Neural cell (in vitro differentiated cells): ENCODE measurements around the gene PLA2G6.
A peak's percentile ranks its signal among the peaks of the same experiment; 100 is the strongest.

Experiments
- EP300 ChIP-seq: fragments of 450-650 bp; conservative IDR thresholded peaks from 2 replicates; pipeline ENCODE4 v1.6.1; 2014; ENCODE audit warnings: antibody characterized with exemption, mild to moderate bottlenecking, moderate library complexity; ENCODE audit not compliant: poor library complexity, severe bottlenecking
- EZH2 ChIP-seq: fragments of 200-600, 300-800 bp; shearing (Covaris generic), sonication (generic); IDR thresholded peaks from 2 replicates; pipeline ENCODE4 v1.6.1; 2014; ENCODE audit warnings: antibody characterized with exemption, low read length, borderline replicate concordance, mild to moderate bottlenecking; ENCODE audit not compliant: insufficient read depth, poor library complexity, severe bottlenecking
- MXI1 ChIP-seq: fragments of 450-650 bp; conservative IDR thresholded peaks from 2 replicates; pipeline ENCODE4 v1.6.1; 2014; ENCODE audit warnings: antibody characterized with exemption, mild to moderate bottlenecking; ENCODE audit not compliant: poor library complexity, severe bottlenecking
- POLR2AphosphoS5 ChIP-seq: IDR thresholded peaks from 2 replicates; pipeline ENCODE4 v1.6.1; 2012
- SMC3 ChIP-seq: fragments of 450-650 bp; conservative IDR thresholded peaks from 2 replicates; pipeline ENCODE4 v1.6.1; 2014; ENCODE audit warnings: antibody characterized with exemption, mild to moderate bottlenecking, moderate library complexity; ENCODE audit not compliant: poor library complexity
- TF ChIP-seq, protein P1 (sequence below): fragments of 450-650 bp; IDR thresholded peaks from 2 replicates; pipeline ENCODE4 v1.5.1; 2014; ENCODE audit warnings: antibody characterized with exemption, mild to moderate bottlenecking, moderate library complexity; ENCODE audit not compliant: poor library complexity, severe bottlenecking

DNA sequence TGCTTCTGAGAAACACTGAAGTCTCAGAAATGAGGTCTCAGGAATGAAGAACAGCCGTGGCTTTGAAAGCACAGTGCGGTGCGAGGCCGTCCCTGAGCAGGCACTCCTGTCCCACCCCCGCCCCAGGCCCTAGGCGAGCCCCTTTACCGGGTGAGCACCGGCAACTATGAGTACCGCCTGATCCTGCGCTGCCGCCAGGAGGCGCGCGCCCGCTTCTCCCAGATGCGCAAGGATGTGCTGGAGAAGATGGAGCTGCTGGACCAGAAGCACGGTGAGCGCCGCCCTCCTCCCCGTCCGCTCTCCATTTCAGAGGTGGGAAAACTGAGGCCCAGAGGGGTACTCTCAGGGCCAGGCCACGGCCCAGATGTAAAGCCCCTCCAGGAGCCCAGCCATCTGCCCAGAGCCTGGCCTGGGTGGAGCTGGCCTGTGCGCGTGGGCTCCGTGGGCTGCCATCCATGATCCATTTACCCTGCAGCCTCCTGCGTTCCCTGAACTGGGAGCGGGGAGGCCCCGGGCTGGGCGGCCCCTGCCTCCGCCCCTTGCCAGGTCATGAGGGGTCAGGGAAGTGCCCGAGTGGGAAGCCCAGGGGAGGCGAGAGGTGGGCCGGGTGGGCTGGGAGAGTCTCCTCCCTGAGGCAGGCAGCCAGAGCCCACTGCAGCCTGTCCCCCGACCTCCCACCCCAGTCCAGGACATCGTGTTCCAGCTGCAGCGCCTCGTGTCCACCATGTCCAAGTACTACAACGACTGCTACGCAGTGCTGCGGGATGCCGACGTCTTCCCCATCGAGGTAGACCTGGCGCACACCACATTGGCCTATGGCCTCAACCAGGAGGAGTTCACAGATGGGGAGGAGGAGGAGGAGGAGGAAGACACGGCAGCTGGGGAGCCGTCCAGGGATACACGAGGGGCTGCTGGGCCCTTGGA is 107.2 kb downstream of the PLA2G6 start:
- TF ChIP-seq, protein P1, sequence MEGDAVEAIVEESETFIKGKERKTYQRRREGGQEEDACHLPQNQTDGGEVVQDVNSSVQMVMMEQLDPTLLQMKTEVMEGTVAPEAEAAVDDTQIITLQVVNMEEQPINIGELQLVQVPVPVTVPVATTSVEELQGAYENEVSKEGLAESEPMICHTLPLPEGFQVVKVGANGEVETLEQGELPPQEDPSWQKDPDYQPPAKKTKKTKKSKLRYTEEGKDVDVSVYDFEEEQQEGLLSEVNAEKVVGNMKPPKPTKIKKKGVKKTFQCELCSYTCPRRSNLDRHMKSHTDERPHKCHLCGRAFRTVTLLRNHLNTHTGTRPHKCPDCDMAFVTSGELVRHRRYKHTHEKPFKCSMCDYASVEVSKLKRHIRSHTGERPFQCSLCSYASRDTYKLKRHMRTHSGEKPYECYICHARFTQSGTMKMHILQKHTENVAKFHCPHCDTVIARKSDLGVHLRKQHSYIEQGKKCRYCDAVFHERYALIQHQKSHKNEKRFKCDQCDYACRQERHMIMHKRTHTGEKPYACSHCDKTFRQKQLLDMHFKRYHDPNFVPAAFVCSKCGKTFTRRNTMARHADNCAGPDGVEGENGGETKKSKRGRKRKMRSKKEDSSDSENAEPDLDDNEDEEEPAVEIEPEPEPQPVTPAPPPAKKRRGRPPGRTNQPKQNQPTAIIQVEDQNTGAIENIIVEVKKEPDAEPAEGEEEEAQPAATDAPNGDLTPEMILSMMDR, result peak; percentile 43
- no peak for TF ChIP-seq EP300
- TF ChIP-seq SMC3, result no peak
- no peak for TF ChIP-seq POLR2AphosphoS5
- TF ChIP-seq MXI1, result no peak
- no peak for TF ChIP-seq EZH2
